Measurements from ENCODE around the gene ASAP2.

GRCh38 chr2:9165625-9166024 is 41.0 kb upstream of the ASAP2 start:
- TF ChIP-seq POLR2A (IDR thresholded peaks at IDR 0.05) (no peak), CTCF (IDR thresholded peaks at IDR 0.05) (no peak), EP300 (IDR thresholded peaks at IDR 0.05) (no peak), POLR2AphosphoS5 (IDR thresholded peaks at IDR 0.05) (no peak)
